EL (cell line): Measurements from ENCODE around the gene LARP4.
"Not testable (repeated sequence)": the region's sequence is repeated elsewhere in the genome, so short reads cannot be mapped to it uniquely, and the experiment has no call there.

Experiments used
- DNase-seq: peaks from one replicate; pipeline ENCODE4 v3.0.0-alpha.2; 2016

Gene LARP4

DNA sequence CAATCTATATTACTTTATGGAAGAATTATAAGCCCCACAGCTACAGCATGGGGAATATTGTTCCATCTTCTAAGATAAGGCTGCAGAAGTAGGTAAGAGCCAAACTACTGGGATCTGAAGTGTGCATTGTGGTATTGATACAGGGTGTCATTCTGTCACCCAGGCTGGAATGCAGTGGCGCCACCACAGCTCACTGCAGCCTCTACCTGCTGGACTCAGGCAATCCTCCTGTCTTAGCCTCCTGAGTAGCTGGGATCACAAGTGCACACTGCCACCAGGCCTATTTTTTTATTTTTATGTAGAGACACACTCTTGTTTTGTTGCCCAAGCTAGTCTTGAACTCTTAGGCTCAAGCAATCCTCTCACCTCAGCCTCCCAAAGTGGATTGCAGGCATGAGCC is 82.8 kb downstream of the LARP4 start:
- no peak for DNase-seq

DNA sequence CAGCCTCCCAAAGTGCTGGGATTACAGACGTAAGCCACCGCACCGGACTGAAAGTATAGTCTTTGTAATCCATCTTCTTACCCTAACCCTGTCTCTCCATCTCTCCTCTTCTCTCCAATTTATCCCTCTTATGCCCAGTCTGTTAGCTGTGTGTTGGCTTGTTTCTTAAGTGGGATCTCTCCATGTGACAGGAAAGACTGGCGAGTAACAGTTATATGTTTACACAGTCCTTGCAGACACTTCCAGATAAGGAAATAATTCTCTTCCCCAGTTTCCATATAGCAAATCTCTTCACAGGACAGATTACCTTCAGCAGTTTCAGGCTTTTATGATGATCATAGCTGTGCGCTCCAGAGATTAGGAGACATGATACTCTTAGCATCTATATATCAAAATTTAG is 88.1 kb downstream of the LARP4 start:
- DNase-seq = no peak

DNA sequence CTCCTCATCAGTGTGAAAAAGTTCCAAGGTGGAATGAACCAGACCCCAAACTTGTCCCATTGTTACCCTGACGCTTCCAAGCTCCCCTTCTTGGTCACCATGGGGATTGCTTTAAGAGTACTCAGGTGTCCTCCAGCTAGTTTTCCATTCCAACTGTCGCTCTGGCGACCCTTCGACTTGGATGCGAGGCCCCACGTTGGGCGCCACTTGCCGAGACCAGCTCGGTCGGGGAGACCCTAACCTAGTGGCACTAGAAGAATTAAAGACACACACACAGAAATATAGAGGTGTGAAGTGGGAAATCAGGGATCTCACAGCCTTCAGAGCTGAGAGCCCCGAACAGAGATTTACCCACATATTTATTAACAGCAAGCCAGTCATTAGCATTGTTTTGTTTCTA is 97.4 kb downstream of the LARP4 start:
- DNase-seq = not testable (repeated sequence)

GRCh38 chr12:50504798-50505674 is 104.4 kb downstream of the LARP4 start, which contains the start of gene DIP2B:
DIP2B (plus strand) TSS chr12:50504985; CDS start chr12:50505141, 156 bp downstream.
- DNase-seq = peak; percentile 92

DNA sequence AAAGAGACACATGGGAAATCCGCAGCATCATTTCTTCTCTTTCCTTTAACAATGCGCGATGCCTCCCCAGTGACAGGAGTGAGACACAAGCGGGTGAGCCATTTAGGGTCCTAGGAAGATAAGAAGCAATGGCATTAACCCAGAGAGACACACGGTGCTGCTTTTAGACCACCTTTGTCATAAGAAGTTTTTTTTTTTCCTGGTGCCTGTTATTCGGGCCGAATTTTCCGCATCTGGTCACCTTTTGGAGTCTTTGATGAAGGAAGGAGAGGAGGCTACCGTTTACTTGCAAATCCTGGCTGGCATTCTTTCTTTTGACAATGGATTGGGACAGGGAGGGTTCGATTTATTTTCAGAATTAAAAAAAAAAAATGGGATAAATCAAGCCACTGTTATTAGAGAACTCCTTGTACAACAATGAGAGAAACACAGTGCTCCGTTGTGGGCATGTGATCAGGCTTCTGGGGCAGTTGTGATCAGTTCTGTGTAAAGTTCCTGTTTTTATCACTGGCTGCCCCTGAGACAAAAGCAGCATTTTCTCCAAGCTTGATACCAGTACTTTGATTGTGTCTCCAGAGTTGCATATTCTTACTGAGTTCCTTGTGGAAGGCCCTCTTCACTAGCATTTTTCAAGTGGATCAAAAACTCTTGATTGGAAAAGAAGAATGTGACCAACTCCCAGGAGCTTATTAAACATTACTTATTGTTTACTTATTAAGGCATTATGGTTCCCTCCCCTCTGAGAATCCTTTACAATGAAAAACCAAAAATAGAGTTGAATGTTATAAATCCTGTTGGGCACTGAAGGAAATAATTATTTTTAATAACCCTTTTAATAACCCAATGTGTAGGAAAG is 105.2 kb downstream of the LARP4 start:
- DNase-seq = peak; percentile 15

GRCh38 chr12:50506753-50507473 is 106.2 kb downstream of the LARP4 start:
- DNase-seq = no peak

DNA sequence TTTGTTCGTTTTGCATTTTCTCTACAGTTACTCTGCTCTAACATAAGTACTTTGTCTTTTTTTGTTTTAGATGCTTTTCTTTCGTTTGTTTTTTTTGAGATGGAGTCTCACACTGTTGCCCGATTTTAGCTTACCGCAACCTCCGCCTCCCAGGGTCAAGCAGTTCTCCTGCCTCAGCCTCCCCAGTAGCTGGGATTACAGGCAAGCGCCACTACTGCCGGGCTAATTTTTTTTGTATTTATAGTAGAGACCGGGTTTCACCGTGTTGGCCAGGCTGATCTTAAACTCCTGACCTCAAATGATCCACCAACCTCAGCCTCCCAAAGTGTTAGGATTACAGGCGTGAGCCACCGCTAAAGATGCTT is 106.8 kb downstream of the LARP4 start:
- DNase-seq = no peak

DNA sequence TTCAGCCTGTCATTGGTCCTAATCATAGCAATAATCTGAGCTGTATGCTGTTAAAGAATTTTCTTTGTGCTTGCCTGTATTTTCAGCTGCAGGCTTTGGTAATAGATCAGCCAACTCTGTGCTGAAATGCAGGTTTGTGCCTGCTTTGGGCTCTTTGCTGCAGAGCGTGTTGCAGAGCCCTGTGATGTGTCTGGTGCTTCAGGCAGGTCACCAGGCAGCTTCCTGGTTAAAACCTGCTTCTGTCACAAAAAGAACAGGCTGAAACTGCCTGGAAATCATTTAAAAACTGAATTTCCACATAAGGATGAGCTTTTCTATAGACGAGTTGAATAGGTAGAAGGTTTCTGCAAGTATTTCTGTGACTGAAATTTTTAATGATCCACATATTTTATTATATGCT is 107.2 kb downstream of the LARP4 start:
- DNase-seq = no peak

- no peak for DNase-seq
These were observed 107.7 kb downstream of the LARP4 start for GRCh38 chr12:50508414-50508813.

- no peak for DNase-seq
These were observed 108.4 kb downstream of the LARP4 start for GRCh38 chr12:50508970-50509663.

GRCh38 chr12:50514526-50515276 is 114.0 kb downstream of the LARP4 start:
- DNase-seq = no peak

DNA sequence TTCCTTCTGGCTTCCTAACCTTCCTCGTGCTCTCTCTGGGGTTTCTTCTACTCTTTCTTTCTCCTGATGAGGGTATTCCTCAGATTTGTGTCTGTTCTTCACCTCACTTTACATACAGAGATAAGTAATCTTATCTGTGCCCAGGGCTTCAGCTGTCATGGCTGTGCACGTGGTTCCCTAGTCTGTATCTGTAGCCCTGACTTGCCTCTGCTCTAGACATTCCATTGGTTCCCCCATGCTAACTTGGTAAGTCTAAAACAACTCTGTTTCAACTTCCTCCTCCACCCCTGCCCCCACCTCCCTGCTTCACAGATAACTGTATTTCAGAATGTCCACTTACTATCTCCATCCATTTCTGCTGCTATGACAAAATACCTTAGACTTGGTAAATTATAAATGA is 114.9 kb downstream of the LARP4 start:
- no peak for DNase-seq

DNA sequence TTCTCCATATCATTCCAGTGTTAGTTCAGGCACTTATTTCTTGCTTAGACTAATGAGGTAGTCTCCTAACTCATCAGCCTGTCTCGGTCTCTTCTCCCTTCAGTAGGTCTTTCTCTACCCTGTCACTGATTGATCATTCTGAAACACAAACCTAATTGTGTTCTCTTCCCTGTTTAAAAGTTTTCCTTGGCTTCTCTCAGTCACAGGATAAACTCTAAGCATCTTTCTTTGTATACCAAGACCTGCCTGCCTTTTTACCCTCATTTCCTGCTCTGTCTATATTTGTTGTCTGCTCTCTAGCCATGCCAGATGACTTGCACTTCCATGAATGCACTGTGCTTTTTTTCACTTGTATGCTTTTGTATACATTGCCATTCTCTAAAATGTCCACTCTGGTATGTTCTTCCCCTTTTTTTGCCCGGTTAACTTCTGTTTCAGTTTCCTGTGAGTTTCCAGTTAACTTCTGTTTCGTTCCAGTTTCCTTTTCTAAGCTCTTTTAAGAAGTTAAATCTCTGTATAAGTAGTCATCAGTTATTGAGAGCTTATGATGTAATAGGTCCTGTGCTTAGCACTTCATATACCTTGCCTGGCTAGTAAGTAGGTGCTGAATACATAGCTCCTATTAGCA is 116.8 kb downstream of the LARP4 start:
- DNase-seq = peak; percentile 54

DNA sequence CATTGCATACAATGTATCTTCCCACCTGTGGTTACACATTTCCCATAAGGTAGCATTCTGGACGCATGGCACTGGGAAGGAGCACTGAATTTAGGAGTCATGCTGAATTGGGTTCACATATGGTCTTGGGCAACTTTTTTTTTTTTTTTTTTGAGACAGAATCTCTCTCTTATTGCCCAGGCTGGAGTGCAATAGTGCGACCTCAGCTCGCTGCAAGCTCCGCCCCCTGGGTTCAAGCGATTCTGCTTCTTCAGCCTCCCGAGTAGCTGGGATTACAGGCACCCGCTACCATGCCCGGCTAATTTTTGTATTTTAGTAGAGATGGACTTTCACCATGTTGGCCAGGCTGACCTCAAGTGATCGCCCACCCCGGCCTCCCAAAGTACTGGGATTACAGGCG is 117.4 kb downstream of the LARP4 start:
- DNase-seq = no peak

DNA sequence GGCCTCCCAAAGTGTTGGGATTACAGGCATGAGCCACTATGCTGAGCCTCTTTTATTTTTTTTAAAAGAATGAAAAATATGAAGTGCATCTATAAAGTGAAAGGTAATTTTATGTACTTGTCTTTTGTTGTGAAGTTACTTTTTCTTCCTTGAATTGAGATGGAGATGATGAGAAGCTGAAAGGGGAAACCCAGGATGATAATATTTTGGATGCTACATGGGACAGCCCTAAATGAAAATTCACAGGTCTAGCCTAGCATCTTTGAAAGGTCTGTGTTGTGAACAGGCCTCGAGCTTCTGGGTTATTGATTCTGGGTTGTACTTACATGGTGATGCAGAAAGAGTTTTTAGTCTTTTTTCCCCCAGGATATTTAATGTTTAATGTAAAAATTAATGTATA is 118.7 kb downstream of the LARP4 start:
- DNase-seq = no peak

GRCh38 chr12:50520416-50521207 is 119.9 kb downstream of the LARP4 start:
- DNase-seq = no peak

GRCh38 chr12:50521781-50522180 is 121.1 kb downstream of the LARP4 start:
- not testable (repeated sequence) for DNase-seq

DNA sequence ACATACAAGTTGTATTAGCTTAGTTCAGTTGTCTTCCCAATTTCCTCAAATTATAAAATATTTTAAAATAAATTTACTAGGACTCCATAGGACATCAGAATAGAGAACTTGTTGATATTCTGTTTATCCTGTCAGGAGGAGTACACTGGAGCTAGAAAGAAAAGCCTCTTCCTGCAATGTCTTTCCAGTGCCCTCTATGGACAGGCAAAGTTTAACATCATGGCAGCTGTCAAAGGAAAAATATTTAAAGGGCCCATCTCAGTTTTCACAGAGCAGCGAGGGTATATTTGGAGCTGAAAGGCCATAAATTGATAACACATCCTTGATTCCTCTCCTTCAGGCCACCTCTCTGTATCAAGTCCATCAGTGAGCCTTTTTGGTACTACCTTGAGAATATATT is 123.1 kb downstream of the LARP4 start:
- no peak for DNase-seq

GRCh38 chr12:50524621-50525020 is 123.9 kb downstream of the LARP4 start:
- DNase-seq = no peak

DNA sequence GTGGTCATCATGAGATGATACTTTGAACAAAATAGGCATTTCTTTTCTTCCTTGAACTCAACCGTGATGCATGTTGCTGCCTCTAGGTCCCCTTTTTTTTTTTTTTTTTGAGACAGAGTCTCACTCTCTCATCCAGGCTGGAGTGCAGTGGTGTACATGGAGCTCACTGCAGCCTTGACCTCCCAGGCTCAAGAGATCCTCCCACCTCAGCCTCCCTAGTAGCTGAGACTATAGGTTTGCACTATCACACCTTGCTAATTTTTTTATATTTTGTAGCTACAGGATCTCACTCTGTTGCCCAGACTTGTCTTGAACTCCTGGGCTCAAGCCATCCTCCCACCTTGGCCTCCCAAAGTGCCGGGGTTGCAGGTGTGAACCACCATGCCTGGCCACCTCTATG is 124.7 kb downstream of the LARP4 start:
- DNase-seq = no peak

DNA sequence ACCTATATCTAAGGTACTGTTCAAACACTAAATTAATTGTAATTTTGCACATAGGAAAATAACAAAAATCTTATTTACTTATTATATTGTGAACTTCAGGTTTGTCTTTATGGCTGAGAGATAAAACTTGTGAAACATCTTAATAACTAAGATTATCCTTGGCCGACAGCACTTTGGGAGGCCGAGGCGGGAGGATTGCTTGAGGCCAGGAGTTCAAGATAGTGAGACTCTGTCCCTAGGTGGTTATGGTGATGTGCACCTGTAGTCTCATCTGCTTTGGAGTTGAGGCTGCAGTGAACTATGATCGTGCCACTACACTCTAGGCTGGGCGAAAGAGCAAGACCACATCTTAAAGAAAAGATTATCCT is 126.7 kb downstream of the LARP4 start:
- DNase-seq = no peak
